Endothelial cell of umbilical vein (primary cell): ENCODE results near the gene NIN. TPM values are rescaled to one million over a fixed set of nuclear protein-coding genes. Genes with fewer than 3 reads are reported as not detected.

ENCODE experiments used
- BruUV-seq: library from RNA; stranded (reverse); fragments of 400-500 nt; replicated peaks from 2 replicates; lab custom pipeline; 2021; lab: Mats Ljungman, UMichigan
- CTCF ChIA-PET: fragments of 300-600, 350-600 bp; sonication (Branson Sonifier 250); formaldehyde crosslinking; loops from one replicate; lab custom pipeline; 2021; ENCODE audit warnings: antibody characterized with exemption, inconsistent platforms; lab: Charles Lee
- POLR2A ChIA-PET: fragments of 300-600, 350-600 bp; sonication (Branson Sonifier 250); formaldehyde crosslinking; loops from one replicate; lab custom pipeline; 2021; ENCODE audit warnings: antibody characterized with exemption, inconsistent platforms; lab: Charles Lee
- DNase-seq: peaks from one replicate; pipeline ENCODE4 v3.0.0-alpha.2; 2011; ENCODE audit warnings: low read depth, low spot score
- FAIRE-seq: peaks from 2 replicates; lab custom pipeline; 2011; peaks lifted over from hg19 to GRCh38; lab: Jason Lieb, UNC
- H2AFZ ChIP-seq: 2 replicates; pipeline ENCODE4 v1.6.0; 2012; ENCODE audit warnings: low read depth, low read length, control low read depth, inconsistent platforms
- H3K27ac ChIP-seq: 2 replicates; pipeline ENCODE4 v1.5.1; 2011; ENCODE audit warnings: low read depth, mild to moderate bottlenecking, control low read depth, low read length, moderate library complexity; ENCODE audit not compliant: insufficient read depth
- H3K27me3 ChIP-seq, 2 experiments: 2 replicates each; pipeline versions ENCODE4 v1.6.0 to v1.6.1; 2011; ENCODE audit warnings: low read length in 2 of 2, mixed read lengths in 1 of 2; ENCODE audit not compliant: control insufficient read depth in 2 of 2, insufficient read depth in 2 of 2
- H3K36me3 ChIP-seq, 2 experiments: 2 replicates in 1 of 2; 3 replicates in 1 of 2; pipeline ENCODE4 v1.5.1; 2011; ENCODE audit warnings: low read length in 2 of 2, mild to moderate bottlenecking in 1 of 2, moderate library complexity in 1 of 2; ENCODE audit not compliant: control insufficient read depth in 2 of 2, insufficient read depth in 2 of 2; ENCODE audit errors: extremely low read depth in 1 of 2
- H3K4me1 ChIP-seq: 3 replicates; pipeline ENCODE4 v1.5.1; 2011; ENCODE audit warnings: mild to moderate bottlenecking, low read length; ENCODE audit not compliant: control insufficient read depth, insufficient read depth; ENCODE audit errors: extremely low read depth
- H3K4me2 ChIP-seq: 2 replicates; pipeline ENCODE4 v1.6.1; 2011; ENCODE audit warnings: low read length, control low read depth, mixed read lengths; ENCODE audit not compliant: insufficient read depth
- H3K4me3 ChIP-seq, 3 experiments: fragments of 200-600 bp in 1 of 3; sonication (generic), shearing (Covaris generic) in 1 of 3; replicated peaks in 1 of 3; 2 replicates each; pipeline ENCODE4 v1.5.1; 2011 to 2016; ENCODE audit warnings: control low read depth in 3 of 3, low read length in 3 of 3, mild to moderate bottlenecking in 2 of 3, inconsistent platforms in 1 of 3, low read depth in 1 of 3, moderate library complexity in 1 of 3; ENCODE audit not compliant: insufficient read depth in 1 of 3
- H3K79me2 ChIP-seq: 2 replicates; pipeline ENCODE4 v1.6.0; 2012; ENCODE audit warnings: low read length, inconsistent platforms; ENCODE audit not compliant: control insufficient read depth, insufficient read depth
- H3K9ac ChIP-seq: replicated peaks from 2 replicates; pipeline ENCODE3; 2011; ENCODE audit warnings: low read length, control low read depth; ENCODE audit not compliant: insufficient read depth; ENCODE audit errors: extremely low read depth
- H3K9me1 ChIP-seq: replicated peaks from 3 replicates; pipeline ENCODE4 v1.6.0; 2011; ENCODE audit warnings: mild to moderate bottlenecking, low read length; ENCODE audit not compliant: control insufficient read depth, insufficient read depth; ENCODE audit errors: extremely low read depth
- H3K9me3 ChIP-seq: replicated peaks from 2 replicates; pipeline ENCODE4 v1.5.1; 2012; ENCODE audit warnings: low read length, inconsistent platforms; ENCODE audit not compliant: control insufficient read depth, insufficient read depth
- H4K20me1 ChIP-seq: replicated peaks from 2 replicates; pipeline ENCODE3; 2011; ENCODE audit warnings: mild to moderate bottlenecking, low read length; ENCODE audit not compliant: control insufficient read depth, insufficient read depth; ENCODE audit errors: extremely low read depth
- CTCF ChIP-seq, 2 donors: IDR thresholded peaks; 1 replicate in 1 of 2; 2 replicates in 1 of 2; pipeline ENCODE4 v1.5.1; 2011; ENCODE audit warnings: low read length in 2 of 2, mild to moderate bottlenecking in 2 of 2, moderate library complexity in 2 of 2, control low read depth in 1 of 2, inconsistent platforms in 1 of 2, low read depth in 1 of 2; ENCODE audit not compliant: insufficient read depth in 1 of 2; ENCODE audit errors: extremely low read depth in 1 of 2
- EZH2 ChIP-seq: IDR thresholded peaks from 2 replicates; pipeline ENCODE4 v1.6.1; 2012; ENCODE audit warnings: borderline replicate concordance, low read depth, mild to moderate bottlenecking, moderate library complexity, low read length, inconsistent platforms; ENCODE audit not compliant: severe bottlenecking
- FOS ChIP-seq: IDR thresholded peaks from 2 replicates; pipeline ENCODE4 v1.6.1; 2011; ENCODE audit warnings: mild to moderate bottlenecking, low read length, moderate library complexity, borderline replicate concordance; ENCODE audit not compliant: insufficient read depth
- GATA2 ChIP-seq: IDR thresholded peaks from 2 replicates; pipeline ENCODE4 v1.7.0; 2011; ENCODE audit warnings: low read depth, mild to moderate bottlenecking, moderate library complexity, mixed read lengths, low read length; ENCODE audit not compliant: insufficient read length, insufficient read depth
- JUN ChIP-seq: IDR thresholded peaks from 2 replicates; pipeline ENCODE4 v1.6.1; 2011; ENCODE audit warnings: borderline replicate concordance, low read depth; ENCODE audit not compliant: insufficient read length, insufficient read depth
- MAX ChIP-seq: IDR thresholded peaks from 2 replicates; pipeline ENCODE4 v1.6.1; 2011; ENCODE audit not compliant: insufficient read depth, insufficient read length
- MYC ChIP-seq: IDR thresholded peaks from one replicate; pipeline ENCODE4 v1.6.1; 2011; ENCODE audit warnings: mild to moderate bottlenecking, low read depth, low read length
- POLR2A ChIP-seq: IDR thresholded peaks from 2 replicates; pipeline ENCODE4 v1.6.1; 2012; ENCODE audit warnings: low read depth, mild to moderate bottlenecking, control low read depth, low read length
- POLR2AphosphoS5 ChIP-seq: IDR thresholded peaks from 2 replicates; pipeline ENCODE4 v1.6.1; 2012; ENCODE audit warnings: low read depth, mild to moderate bottlenecking, control low read depth, low read length, moderate library complexity; ENCODE audit not compliant: insufficient read depth
- dilution Hi-C: fragments of 300-500 bp; cut with MboI; formaldehyde crosslinking; loops from one replicate; pipeline ENCODE4 v1.15.0; 2019; ENCODE audit warnings: low sequenced_read_pairs; ENCODE audit not compliant: extremely low pct_ligation_motif_present
- intact Hi-C: fragments of 100-400 bp; cut with micrococcal nuclease; formaldehyde crosslinking; loops from one replicate; pipeline ENCODE4 v1.10.0; 2022
- polyA plus RNA-seq, 4 experiments: library from polyadenylated mRNA; depleted of rRNA in 3 of 4; stranded (reverse) in 3 of 4; unstranded in 1 of 4; fragments of >200 nt; gene quantifications; 2 replicates each; pipeline versions ENCODE4 v1.2.1 to v1.2.3, GENCODE V29; 2011 to 2012; ENCODE audit warnings: missing spikeins in 1 of 4
- total RNA-seq: library from RNA; stranded (reverse); gene quantifications from 2 replicates; pipeline ENCODE4 v1.2.3, GENCODE V29; 2021

Gene NIN
- total and polyA plus RNA-seq, 2 donors (not counting 3 experiments of a cell fraction or from before 2014, with no cell fraction given) = 7.1 to 76.3 TPM

- H4K20me1 ChIP-seq = no peaks in the 10 kb centered on the region
- H3K36me3 ChIP-seq = peaks cover 15 to 21% of the 10 kb centered on the region in 2 experiments
- H3K4me3 ChIP-seq = no peak overlapping the region
- peaks cover 22% of the 10 kb centered on the region for H3K4me1 ChIP-seq
- FAIRE-seq (no peak), DNase-seq (no peak)
- no peak overlapping the region for H3K27ac ChIP-seq
- no peaks in the 10 kb centered on the region for H3K27me3 ChIP-seq
- POLR2A ChIA-PET = no interaction called here
- H3K9me3 ChIP-seq = no peaks in the 10 kb centered on the region
- H3K79me2 ChIP-seq = no peaks in the 10 kb centered on the region
- no peak overlapping the region for H3K4me2 ChIP-seq
- CTCF ChIA-PET = interaction anchor here (1.6 kb wide), 1 partner anchor 35 kb away, joined by 3 read pairs; no protein-coding TSS in a partner anchor
- H3K9me1 ChIP-seq = no peaks in the 10 kb centered on the region
- no TSS peak for BruUV-seq
- H3K9ac ChIP-seq = no peak overlapping the region
- H2AFZ ChIP-seq = no peak overlapping the region
- dilution Hi-C loops (no loop called here), intact Hi-C loops (no loop called here)
- no peak for TF ChIP-seq POLR2A
- TF ChIP-seq MAX = no peak
- TF ChIP-seq EZH2 = no peak
- TF ChIP-seq FOS = no peak
- TF ChIP-seq MYC = no peak
- TF ChIP-seq CTCF (IDR thresholded peaks at IDR 0.05; ENCODE audit: extremely low read depth in 1 of 2, insufficient read depth in 1 of 2, low read depth in 1 of 2, low read length in 2 of 2) = no peak
- TF ChIP-seq GATA2 = no peak
- TF ChIP-seq POLR2AphosphoS5 = no peak
- no peak for TF ChIP-seq JUN
Measured at GRCh38 chr14:50739186-50739585, 91.8 kb downstream of the NIN start.
